Activated naive CD8-positive, alpha-beta T cell treated with anti-CD3 and anti-CD28 coated beads, Interleukin-2, amount 10 ng/mL, durations not matched to agents 7 days and 5 days (primary cell): ENCODE data around the gene ANKRD33. TPM values are rescaled to one million over a fixed set of nuclear protein-coding genes. Genes with fewer than 3 reads are reported as not detected.

Source experiments
- ATAC-seq: fragments of 150-1000 bp; cut with Tn5 transposase; one replicate; pipeline ENCODE4 v1.10.0; 2021; ENCODE audit warnings: low read depth, moderate library complexity
- POLR2A ChIA-PET: fragments of 350-600 bp; sonication (Branson Sonifier 250); formaldehyde crosslinking; loops from one replicate; lab custom pipeline; 2021; ENCODE audit warnings: antibody characterized with exemption; lab: Charles Lee
- DNase-seq: peaks from one replicate; pipeline ENCODE4 v3.0.0; 2021
- H3K27ac Mint-ChIP-seq: one replicate; pipeline ENCODE4 v1.8.0; 2022; ENCODE audit warnings: mild to moderate bottlenecking, mixed read lengths
- H3K27me3 Mint-ChIP-seq: one replicate; pipeline ENCODE4 v1.8.0; 2022; ENCODE audit warnings: mild to moderate bottlenecking, moderate library complexity, mixed read lengths
- H3K36me3 Mint-ChIP-seq: one replicate; pipeline ENCODE4 v1.8.0; 2021; ENCODE audit warnings: mild to moderate bottlenecking, mixed read lengths
- H3K4me1 Mint-ChIP-seq: one replicate; pipeline ENCODE4 v1.8.0; 2021; ENCODE audit warnings: mixed read lengths
- H3K4me3 Mint-ChIP-seq: one replicate; pipeline ENCODE4 v1.8.0; 2022; ENCODE audit warnings: mild to moderate bottlenecking, moderate library complexity, mixed read lengths
- H3K9me3 Mint-ChIP-seq: one replicate; pipeline ENCODE4 v1.8.0; 2021; ENCODE audit warnings: mixed read lengths
- total RNA-seq, 2 experiments: library from RNA; stranded (reverse); gene quantifications; one replicate each; pipeline ENCODE4 v1.2.3, GENCODE V29; 2021

The ANKRD33 gene, protein sequence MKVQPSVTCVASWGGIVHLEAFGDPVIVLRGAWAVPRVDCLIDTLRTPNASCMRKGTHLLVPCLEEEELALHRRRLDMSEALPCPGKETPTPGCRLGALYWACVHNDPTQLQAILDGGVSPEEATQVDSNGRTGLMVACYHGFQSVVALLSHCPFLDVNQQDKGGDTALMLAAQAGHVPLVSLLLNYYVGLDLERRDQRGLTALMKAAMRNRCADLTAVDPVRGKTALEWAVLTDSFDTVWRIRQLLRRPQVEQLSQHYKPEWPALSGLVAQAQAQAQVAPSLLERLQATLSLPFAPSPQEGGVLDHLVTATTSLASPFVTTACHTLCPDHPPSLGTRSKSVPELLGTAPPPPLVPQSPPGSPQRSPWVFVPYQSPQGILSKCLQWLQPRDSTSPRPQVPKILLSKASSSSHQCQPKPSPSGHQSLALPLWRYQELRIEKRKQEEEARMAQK
- not detected for total RNA-seq

DNA sequence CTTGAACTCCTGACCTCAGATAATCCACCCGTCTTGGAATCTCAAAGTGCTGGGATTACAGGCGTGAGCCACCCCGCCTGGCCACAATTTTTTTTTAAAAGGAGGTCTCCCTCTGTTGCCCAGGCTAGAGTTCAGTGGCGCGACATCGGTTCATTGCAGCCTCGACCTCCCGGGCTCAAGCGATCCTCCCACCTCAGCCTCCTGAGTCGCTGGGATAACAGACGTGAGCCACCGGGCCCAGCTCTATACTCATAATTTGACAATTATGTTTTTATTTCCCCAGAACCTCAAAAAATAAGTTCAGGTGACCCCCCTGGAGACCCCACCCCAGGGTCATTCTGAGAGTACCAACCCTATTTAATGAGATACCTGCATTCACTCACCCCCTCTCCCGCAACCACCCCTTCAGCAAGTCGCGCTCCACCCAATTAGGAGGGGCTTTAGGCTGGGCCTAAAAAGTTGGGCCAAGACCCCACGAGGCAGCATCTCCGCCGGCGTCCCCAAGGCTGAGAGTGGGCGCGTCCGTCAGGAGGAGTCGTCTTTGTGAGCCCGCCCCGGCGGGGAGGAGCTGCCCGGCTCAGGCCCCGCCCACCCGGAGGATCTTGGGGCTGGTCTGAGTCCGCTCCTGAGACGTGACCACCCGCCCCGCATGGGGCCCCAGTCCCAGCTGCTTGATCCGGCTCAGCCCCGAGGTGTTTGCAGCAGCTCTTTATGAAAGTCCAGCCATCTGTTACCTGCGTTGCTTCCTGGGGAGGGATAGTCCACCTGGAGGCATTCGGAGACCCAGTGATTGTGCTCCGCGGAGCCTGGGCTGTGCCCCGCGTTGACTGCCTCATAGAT, at the start of gene ANKRD33:
TSS of gene ANKRD33 (plus strand) at position 628 of the 840 bp plus-strand sequence. CDS start at position 712, 84 bp downstream.
- Mint-ChIP-seq H3K4me1 (peaks cover 11% of the 10 kb centered on the region), H3K27ac (no peak within 1 kb of the TSS), H3K9me3 (peaks cover 6% of the 10 kb centered on the region), H3K27me3 (no peaks in the 10 kb centered on the region), H3K4me3 (no peak within 1 kb of the TSS), H3K36me3 (peaks cover 8% of the 10 kb centered on the region)
- no peak for ATAC-seq
- DNase-seq, result no peak
- POLR2A ChIA-PET, result no interaction called here

DNA sequence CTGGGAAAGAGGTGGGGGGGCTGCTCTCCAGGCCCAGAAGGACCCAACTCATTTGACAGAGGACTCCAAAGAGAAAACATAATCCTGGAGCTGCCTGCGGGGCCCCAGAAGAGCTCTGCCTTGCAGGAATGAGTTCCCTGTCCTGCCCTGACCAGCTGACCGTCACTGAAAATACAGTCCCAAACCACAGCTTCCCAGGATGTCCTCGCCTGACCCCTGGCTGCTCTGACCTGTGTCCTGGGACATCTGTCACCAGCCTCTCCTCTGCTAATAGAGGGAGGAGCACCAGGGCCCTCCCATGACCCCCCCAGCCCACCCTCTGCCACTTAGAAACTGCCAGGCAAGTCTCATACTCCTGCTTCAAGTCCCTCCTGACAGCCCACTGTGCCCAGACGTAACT, 49.1 kb upstream of the ANKRD33 start:
- Mint-ChIP-seq H3K4me1 (peaks cover 2% of the 10 kb centered on the region), H3K27me3 (peaks cover 33% of the 10 kb centered on the region), H3K4me3 (no peak overlapping the region), H3K27ac (no peak overlapping the region), H3K36me3 (no peaks in the 10 kb centered on the region), H3K9me3 (no peaks in the 10 kb centered on the region)
- POLR2A ChIA-PET, result no interaction called here
- ATAC-seq (no peak), DNase-seq (no peak)

DNA sequence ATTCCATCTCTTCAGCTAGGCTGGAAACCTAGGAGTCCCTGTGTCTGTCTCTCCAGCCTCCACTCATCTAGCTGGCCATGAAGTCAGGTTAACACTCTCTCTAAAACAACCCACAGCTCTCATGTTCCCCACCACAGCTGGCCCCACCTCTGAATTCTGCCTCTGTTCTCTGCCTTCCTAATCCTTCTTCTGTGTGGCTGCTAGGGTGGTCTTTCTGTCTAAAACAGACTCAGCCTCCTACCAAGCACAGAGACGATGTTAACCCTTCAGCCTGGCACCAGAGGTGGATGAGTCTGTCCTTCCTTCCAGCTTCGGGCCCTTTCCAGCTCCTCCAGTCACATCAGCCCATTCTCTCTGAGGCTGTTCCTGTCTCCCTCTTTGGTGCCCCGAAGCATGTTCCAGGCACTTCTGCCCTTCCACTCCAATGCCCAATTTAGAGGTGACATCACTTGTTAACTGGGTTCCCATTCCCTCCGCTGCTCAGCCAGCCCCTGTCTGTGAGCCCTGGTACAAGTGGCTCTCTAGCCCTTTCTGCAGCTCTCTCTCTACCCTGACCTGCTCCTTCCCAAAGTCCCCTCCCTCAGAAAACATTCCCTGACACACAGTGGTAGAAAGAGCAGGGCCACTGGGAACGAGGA, 48.5 kb upstream of the ANKRD33 start:
- Mint-ChIP-seq H3K36me3 (no peaks in the 10 kb centered on the region), H3K27me3 (peaks cover 35% of the 10 kb centered on the region), H3K27ac (no peak overlapping the region), H3K9me3 (no peaks in the 10 kb centered on the region), H3K4me3 (no peak overlapping the region), H3K4me1 (no peaks in the 10 kb centered on the region)
- ATAC-seq, result no peak
- no peak for DNase-seq
- POLR2A ChIA-PET, result no interaction called here

DNA sequence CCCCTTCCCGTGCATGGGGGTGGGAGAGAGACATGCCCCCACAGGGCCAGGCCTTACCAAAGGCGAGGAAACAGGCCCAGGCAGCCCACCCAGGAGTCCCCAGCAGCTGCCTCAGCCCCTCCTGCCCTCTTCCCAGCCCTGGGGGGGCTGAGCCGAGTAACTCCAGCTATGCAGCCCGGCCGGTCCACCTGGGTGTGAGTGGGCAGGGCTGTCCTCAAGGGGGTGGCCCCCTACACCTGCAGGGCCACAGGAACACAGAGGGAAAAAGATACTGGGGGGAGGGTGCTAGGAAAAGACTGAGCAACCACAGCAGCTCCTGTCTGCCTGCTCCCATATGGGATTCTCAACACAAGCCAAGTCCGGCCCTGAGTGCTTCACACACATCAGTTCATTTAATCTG, 46.9 kb upstream of the ANKRD33 start:
- H3K27me3 Mint-ChIP-seq, result peaks cover 42% of the 10 kb centered on the region
- H3K4me3 Mint-ChIP-seq, result no peak overlapping the region
- DNase-seq (no peak), ATAC-seq (no peak)
- POLR2A ChIA-PET, result interaction anchor here (0.8 to 1.3 kb wide), 2 partner anchors 9 to 21 kb away, joined by 3 read pairs; no protein-coding TSS in a partner anchor
- H3K27ac Mint-ChIP-seq, result no peak overlapping the region
- peaks cover under 1% of the 10 kb centered on the region for H3K4me1 Mint-ChIP-seq
- H3K9me3 Mint-ChIP-seq, result no peaks in the 10 kb centered on the region
- no peaks in the 10 kb centered on the region for H3K36me3 Mint-ChIP-seq

DNA sequence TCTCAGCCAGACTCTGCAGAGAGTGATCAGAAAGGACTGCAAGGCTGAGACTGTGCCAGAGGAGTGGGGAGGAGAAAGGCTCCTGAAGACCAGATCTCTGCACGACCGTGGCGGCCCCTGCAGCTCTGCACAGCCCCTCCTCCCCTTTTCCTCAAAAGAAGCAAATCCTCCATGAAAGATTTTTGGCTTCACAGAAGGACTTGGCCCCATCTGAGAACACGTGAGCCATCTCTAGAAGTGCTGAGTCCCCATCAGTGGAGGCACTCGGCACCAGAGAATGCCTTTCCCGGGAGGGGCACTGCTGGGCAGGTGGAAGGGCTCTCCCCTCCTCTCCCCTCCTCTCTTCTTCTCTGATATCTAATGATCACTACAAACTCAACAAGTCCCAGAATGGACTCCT, 46.2 kb upstream of the ANKRD33 start:
- Mint-ChIP-seq H3K27ac (no peak overlapping the region), H3K36me3 (no peaks in the 10 kb centered on the region), H3K4me3 (no peak overlapping the region), H3K9me3 (no peaks in the 10 kb centered on the region), H3K4me1 (peaks cover 4% of the 10 kb centered on the region), H3K27me3 (peaks cover 50% of the 10 kb centered on the region)
- POLR2A ChIA-PET, result interaction anchor here (1.3 kb wide), 1 partner anchor 10 kb away, joined by 3 read pairs; no protein-coding TSS in a partner anchor
- DNase-seq (no peak), ATAC-seq (no peak)

DNA sequence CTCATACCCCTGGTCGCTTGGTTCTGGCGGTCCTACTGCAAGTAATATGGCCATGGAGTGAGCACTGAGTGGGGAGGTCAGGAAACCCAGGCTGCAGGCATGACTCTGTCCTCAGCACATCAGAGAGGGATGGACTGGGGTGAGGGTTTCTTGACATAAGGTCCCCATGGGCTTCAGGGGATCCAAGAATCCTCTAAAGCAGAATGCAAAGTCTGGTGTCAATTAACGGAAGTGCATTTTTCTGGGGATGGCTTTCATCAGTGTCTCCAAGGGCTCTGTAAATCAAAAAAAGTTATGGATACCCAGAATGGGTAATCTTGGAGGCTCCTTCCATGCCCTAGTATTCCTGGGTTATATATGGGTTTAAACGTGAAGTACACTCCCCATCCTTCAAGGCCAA, 43.0 kb upstream of the ANKRD33 start:
- no peak overlapping the region for H3K4me3 Mint-ChIP-seq
- DNase-seq, result no peak
- H3K27me3 Mint-ChIP-seq, result peaks cover 44% of the 10 kb centered on the region
- ATAC-seq, result no peak
- no peaks in the 10 kb centered on the region for H3K9me3 Mint-ChIP-seq
- H3K4me1 Mint-ChIP-seq, result peaks cover 4% of the 10 kb centered on the region
- H3K36me3 Mint-ChIP-seq, result no peaks in the 10 kb centered on the region
- POLR2A ChIA-PET, result no interaction called here
- H3K27ac Mint-ChIP-seq, result no peak overlapping the region

DNA sequence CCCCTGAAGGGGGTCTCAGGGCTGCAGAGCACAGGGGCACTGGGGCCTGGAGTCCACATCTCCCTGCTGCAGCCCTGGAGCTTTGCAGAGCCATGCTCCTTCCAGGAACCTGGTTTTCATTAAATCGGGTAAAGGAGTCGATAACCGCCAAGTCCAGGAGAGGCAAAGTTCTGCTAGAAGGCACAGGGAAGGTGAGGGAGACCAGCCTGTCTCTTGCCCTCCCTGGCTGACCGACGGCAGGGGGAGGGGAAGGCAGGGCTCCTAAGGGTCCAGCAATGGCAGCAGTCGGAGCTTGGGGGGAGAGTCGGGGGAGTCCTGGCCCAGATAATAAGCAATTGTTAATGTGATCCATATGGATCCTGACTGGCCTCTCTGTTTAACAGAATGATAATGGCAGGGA, 42.4 kb upstream of the ANKRD33 start:
- no peaks in the 10 kb centered on the region for H3K9me3 Mint-ChIP-seq
- POLR2A ChIA-PET, result no interaction called here
- H3K4me1 Mint-ChIP-seq, result peaks cover 4% of the 10 kb centered on the region
- H3K27ac Mint-ChIP-seq, result no peak overlapping the region
- no peak overlapping the region for H3K4me3 Mint-ChIP-seq
- no peaks in the 10 kb centered on the region for H3K36me3 Mint-ChIP-seq
- H3K27me3 Mint-ChIP-seq, result peaks cover 41% of the 10 kb centered on the region
- ATAC-seq (no peak), DNase-seq (no peak)

DNA sequence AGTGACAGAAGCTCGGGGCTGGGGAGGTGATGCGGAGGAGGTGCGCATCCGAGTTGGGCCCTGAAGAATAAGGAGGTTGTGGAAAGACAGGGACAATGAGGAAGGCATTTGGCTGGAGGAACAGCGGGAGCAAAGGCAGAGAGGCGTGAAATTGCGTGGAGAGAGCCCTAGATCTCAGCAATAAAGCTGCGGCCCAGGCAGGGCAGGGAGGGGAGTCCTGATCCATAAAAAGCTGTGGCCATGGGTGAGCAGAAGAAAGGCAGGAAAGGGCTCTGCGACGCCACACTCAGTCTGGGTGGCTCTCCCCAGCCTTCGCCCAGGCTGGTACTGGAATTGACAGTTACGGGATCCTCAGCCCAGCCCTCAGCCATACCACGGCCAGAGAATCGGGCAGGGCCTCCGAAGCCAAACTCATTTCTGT, 41.6 kb upstream of the ANKRD33 start:
- Mint-ChIP-seq H3K36me3 (no peaks in the 10 kb centered on the region), H3K27me3 (peaks cover 47% of the 10 kb centered on the region), H3K4me1 (peaks cover 7% of the 10 kb centered on the region), H3K4me3 (peak overlapping the region; percentile 38), H3K27ac (no peak overlapping the region), H3K9me3 (no peaks in the 10 kb centered on the region)
- ATAC-seq, result no peak
- DNase-seq, result no peak
- POLR2A ChIA-PET, result no interaction called here

DNA sequence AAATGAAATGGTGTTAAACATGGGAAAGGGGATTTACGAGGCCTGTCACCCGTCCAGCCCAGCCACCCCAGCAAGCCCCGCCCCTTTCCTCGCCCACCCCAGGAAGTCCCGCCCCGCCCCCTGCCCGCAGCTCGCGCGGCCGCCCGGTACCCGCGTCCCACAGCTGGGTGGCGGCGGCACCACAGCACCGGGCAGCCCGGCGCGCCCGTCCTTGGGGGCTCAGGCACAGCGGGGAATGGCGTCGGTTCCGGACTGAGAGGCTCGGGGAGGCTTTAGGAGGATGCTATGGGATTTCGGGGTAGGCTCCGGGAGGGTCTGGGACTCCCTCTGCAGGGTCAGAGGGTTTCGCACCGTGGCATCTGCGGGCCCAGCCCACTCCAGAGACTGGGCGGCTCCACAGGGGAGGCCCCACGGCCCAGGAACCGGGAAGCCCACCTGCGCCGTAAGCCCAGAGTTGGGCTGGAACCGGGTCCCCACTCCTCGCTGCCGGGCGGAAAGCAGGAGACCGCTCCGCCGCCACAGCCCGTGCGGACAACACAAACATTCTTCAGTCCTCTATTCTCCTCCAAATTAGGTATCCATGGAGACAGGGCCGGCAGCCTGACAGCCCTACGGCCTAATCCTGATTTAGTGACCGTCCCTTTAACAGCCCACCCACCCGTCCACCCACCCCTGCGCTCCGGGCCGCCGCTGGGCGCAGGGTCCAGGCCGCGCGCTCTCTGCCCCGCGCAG, 40.8 kb upstream of the ANKRD33 start:
- Mint-ChIP-seq H3K9me3 (no peaks in the 10 kb centered on the region), H3K27ac (no peak overlapping the region)

DNA sequence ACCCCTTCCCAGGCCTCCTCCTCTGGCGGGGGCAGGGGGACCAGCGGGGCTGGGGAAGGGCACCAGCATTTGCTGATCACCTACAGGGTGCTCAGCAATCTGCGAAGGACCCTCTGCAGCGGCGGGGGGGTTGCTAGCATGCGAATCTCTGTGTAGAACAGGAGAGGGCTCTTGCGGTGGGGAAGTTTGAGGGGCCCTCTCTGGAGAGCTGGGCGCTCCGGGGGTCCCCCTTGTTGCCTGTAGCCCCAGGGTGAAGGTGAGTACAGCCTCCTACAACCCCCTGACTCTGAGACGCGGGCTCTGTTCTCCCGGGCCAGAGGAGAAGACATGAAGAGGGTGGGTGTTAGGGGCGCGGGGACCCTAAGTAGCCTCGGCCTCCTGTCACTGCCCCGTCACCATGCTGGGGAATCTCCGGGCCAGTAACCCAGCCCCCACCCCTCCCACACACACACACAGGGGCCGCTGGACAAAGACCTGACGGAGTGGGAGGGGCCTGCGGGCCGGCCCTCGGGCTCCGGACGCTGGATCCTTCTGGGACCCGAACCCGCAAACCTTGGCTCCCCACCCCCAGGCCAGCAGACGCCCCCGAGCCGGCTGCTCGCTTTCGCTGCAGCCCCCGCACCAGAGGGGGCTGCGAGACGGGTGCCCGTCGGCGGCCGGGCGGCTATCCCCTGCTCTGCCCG, 40.1 kb upstream of the ANKRD33 start:
- POLR2A ChIA-PET, result no interaction called here
- peaks cover 50% of the 10 kb centered on the region for H3K27me3 Mint-ChIP-seq

More for the DNA sequence above, 40.8 kb upstream of the ANKRD33 start:
- Mint-ChIP-seq H3K36me3 (no peaks in the 10 kb centered on the region), H3K4me1 (peaks cover 13% of the 10 kb centered on the region), H3K4me3 (peak overlapping the region; percentile 74), H3K27me3 (peaks cover 48% of the 10 kb centered on the region)
- DNase-seq (peak; percentile 63), ATAC-seq (peak; percentile 43)
- POLR2A ChIA-PET, result no interaction called here

DNA sequence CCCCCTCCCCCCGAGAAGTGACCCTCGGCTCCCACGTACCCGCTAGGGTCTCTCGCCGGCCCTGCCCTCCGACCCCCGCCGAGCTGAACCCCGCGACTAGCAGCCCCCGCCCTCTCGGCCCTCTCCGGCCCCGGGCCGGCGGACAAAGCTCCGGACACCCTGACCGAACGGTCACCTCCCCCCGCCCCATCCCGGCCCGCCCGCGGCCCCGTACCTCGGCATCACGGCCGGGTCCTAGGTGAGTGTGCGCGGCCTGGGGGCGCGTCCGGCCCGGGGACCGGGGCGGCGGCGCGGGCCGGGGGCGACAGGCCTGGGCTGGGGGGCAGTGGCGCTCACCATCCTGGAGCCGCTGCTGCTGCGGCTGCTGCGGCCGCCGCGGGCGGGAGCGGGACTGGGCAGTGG, 39.6 kb upstream of the ANKRD33 start, which contains the start of gene FIGNL2:
TSS of gene FIGNL2 (minus strand) at position 393 of the 402 bp plus-strand sequence. CDS start 26,305 bp downstream, outside the sequence.
- H3K4me1 Mint-ChIP-seq, result peaks cover 16% of the 10 kb centered on the region
- H3K36me3 Mint-ChIP-seq, result no peaks in the 10 kb centered on the region
- H3K27ac Mint-ChIP-seq, result no peak within 1 kb of the TSS
- POLR2A ChIA-PET, result no interaction called here
- DNase-seq (no peak), ATAC-seq (no peak)
- H3K9me3 Mint-ChIP-seq, result no peaks in the 10 kb centered on the region
- H3K4me3 Mint-ChIP-seq, result no peak within 1 kb of the TSS
- peaks cover 55% of the 10 kb centered on the region for H3K27me3 Mint-ChIP-seq

More for the DNA sequence above, 40.1 kb upstream of the ANKRD33 start:
- peaks cover 16% of the 10 kb centered on the region for H3K4me1 Mint-ChIP-seq
- no peaks in the 10 kb centered on the region for H3K9me3 Mint-ChIP-seq
- H3K4me3 Mint-ChIP-seq, result no peak overlapping the region
- DNase-seq, result no peak
- ATAC-seq, result no peak
- no peaks in the 10 kb centered on the region for H3K36me3 Mint-ChIP-seq
- no peak overlapping the region for H3K27ac Mint-ChIP-seq
